OCI-LY3 (cell line): ENCODE data around the gene CELF2.

Experiments
- H2AFZ ChIP-seq: fragments of 200-600, 300-600 bp; shearing (Covaris generic); 2 replicates; pipeline ENCODE4 v1.6.0; 2014; ENCODE audit warnings: antibody characterized with exemption, low read depth, low read length
- H3K27ac ChIP-seq: fragments of 200-600, 300-600 bp; sonication (generic); 2 replicates; pipeline ENCODE4 v1.5.1; 2014; ENCODE audit warnings: mild to moderate bottlenecking, low read length, moderate library complexity, mixed read lengths
- H3K27me3 ChIP-seq: fragments of 200-600, 300-600 bp; sonication (generic); 2 replicates; pipeline ENCODE4 v1.6.1; 2014; ENCODE audit warnings: low read depth, low read length, mixed read lengths
- H3K36me3 ChIP-seq: fragments of 200-600, 300-600 bp; sonication (generic); replicated peaks from 2 replicates; pipeline ENCODE3; 2014; ENCODE audit warnings: low read depth, low read length, mixed read lengths
- H3K4me1 ChIP-seq: fragments of 300-600, 200-600 bp; sonication (generic); 2 replicates; pipeline ENCODE4 v1.6.1; 2014; ENCODE audit warnings: low read length, mixed read lengths
- H3K4me2 ChIP-seq: fragments of 200-600, 300-600 bp; sonication (generic); 2 replicates; pipeline ENCODE4 v1.6.1; 2014; ENCODE audit warnings: low read length, mixed read lengths
- H3K4me3 ChIP-seq: fragments of 300-600, 200-600 bp; sonication (generic); 2 replicates; pipeline ENCODE4 v1.5.1; 2014; ENCODE audit warnings: antibody characterized with exemption, mild to moderate bottlenecking, low read length, moderate library complexity
- H3K79me2 ChIP-seq: fragments of 300-600, 200-600 bp; shearing (Covaris generic); 2 replicates; pipeline ENCODE4 v1.6.1; 2014; ENCODE audit warnings: mild to moderate bottlenecking, low read length, mixed read lengths
- H3K9ac ChIP-seq: fragments of 300-600, 200-600 bp; shearing (Covaris generic); 2 replicates; pipeline ENCODE4 v1.6.0; 2014; ENCODE audit warnings: mild to moderate bottlenecking, low read length, moderate library complexity
- H3K9me3 ChIP-seq: fragments of 200-600, 300-600 bp; shearing (Covaris generic); 2 replicates; pipeline ENCODE4 v1.6.1; 2014; ENCODE audit warnings: low read length, mixed read lengths; ENCODE audit not compliant: insufficient read depth
- H4K20me1 ChIP-seq: fragments of 200-600, 300-600 bp; sonication (generic); 2 replicates; pipeline ENCODE4 v1.6.1; 2016; ENCODE audit warnings: low read length, mixed read lengths; ENCODE audit not compliant: insufficient read depth
- EZH2phosphoT487 ChIP-seq: fragments of 200-600 bp; shearing (Covaris generic); IDR thresholded peaks from 2 replicates; pipeline ENCODE4 v1.6.1; 2018; ENCODE audit warnings: antibody characterized with exemption, mixed run types, low read depth
- TF ChIP-seq, protein P1 (sequence below): fragments of 200-600, 300-600 bp; sonication (generic); IDR thresholded peaks from 2 replicates; pipeline ENCODE4 v1.5.1; 2014; ENCODE audit warnings: antibody characterized with exemption, low read length, low read depth

The CELF2 gene

DNA sequence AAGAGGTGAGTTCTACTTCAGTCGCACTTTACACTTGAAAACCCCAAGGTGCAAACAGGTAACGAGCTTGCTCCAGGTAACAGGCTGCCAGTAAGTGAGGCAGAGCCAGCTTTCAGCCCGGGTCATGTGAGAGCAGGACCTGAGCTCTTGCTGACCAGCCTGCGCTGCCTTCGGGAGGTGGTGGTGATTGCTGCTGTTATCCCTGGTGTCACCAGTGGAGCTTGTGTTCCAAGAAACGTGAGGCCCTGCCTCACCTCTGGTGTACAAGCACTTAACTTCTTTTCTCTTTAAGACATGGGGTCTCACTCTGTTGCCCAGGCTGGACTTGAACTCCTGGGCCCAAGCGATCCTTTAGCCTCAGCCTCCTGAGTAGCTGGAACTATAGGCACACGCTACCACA lies 265.0 kb downstream of the CELF2 start:
- H2AFZ ChIP-seq = no peak overlapping the region

GRCh38 chr10:11284291-11285085 lies 266.8 kb downstream of the CELF2 start:
- Histone ChIP-seq H3K4me3 (no peak overlapping the region), H3K9me3 (no peaks in the 10 kb centered on the region), H3K9ac (no peak overlapping the region), H4K20me1 (no peaks in the 10 kb centered on the region), H3K79me2 (no peaks in the 10 kb centered on the region), H3K27me3 (no peaks in the 10 kb centered on the region), H2AFZ (no peak overlapping the region), H3K4me1 (no peaks in the 10 kb centered on the region), H3K36me3 (no peaks in the 10 kb centered on the region), H3K4me2 (no peak overlapping the region), H3K27ac (no peak overlapping the region)
- TF ChIP-seq, protein P1, sequence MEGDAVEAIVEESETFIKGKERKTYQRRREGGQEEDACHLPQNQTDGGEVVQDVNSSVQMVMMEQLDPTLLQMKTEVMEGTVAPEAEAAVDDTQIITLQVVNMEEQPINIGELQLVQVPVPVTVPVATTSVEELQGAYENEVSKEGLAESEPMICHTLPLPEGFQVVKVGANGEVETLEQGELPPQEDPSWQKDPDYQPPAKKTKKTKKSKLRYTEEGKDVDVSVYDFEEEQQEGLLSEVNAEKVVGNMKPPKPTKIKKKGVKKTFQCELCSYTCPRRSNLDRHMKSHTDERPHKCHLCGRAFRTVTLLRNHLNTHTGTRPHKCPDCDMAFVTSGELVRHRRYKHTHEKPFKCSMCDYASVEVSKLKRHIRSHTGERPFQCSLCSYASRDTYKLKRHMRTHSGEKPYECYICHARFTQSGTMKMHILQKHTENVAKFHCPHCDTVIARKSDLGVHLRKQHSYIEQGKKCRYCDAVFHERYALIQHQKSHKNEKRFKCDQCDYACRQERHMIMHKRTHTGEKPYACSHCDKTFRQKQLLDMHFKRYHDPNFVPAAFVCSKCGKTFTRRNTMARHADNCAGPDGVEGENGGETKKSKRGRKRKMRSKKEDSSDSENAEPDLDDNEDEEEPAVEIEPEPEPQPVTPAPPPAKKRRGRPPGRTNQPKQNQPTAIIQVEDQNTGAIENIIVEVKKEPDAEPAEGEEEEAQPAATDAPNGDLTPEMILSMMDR = no peak
- no peak for TF ChIP-seq EZH2phosphoT487

More for the DNA sequence above, 265.0 kb downstream of the CELF2 start:
- TF ChIP-seq, protein P1 = no peak
- no peak for TF ChIP-seq EZH2phosphoT487
- H3K4me2 ChIP-seq = no peak overlapping the region
- no peak overlapping the region for H3K4me3 ChIP-seq
- no peaks in the 10 kb centered on the region for H3K9me3 ChIP-seq
- H3K27me3 ChIP-seq = no peaks in the 10 kb centered on the region
- no peaks in the 10 kb centered on the region for H3K79me2 ChIP-seq
- no peaks in the 10 kb centered on the region for H3K36me3 ChIP-seq
- H3K27ac ChIP-seq = no peak overlapping the region
- H3K9ac ChIP-seq = no peak overlapping the region
- H3K4me1 ChIP-seq = no peaks in the 10 kb centered on the region
- no peaks in the 10 kb centered on the region for H4K20me1 ChIP-seq

DNA sequence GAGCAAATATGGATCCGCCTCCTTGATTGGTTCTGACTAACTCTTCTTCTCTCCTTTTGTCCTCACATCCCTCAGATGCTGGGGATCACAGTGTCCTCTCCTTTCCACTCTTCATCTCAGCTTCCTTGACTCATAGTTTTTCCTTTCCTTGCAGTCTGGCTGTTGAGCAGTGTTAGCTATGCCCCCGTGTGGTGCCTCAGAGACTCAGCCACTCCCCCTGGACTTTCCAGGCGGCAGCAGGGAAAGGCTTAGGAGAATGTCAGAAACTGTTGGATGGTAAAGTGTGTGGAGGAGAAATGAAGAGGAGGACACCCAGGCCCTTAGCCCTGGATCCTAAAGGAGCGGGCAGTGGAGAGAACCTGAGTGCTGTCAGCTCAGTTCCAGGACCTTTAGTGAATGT lies 267.5 kb downstream of the CELF2 start:
- Histone ChIP-seq H2AFZ (no peak overlapping the region), H3K36me3 (no peaks in the 10 kb centered on the region), H3K27me3 (no peaks in the 10 kb centered on the region), H3K9me3 (no peaks in the 10 kb centered on the region), H3K4me1 (no peaks in the 10 kb centered on the region), H3K27ac (no peak overlapping the region), H4K20me1 (no peaks in the 10 kb centered on the region), H3K4me3 (no peak overlapping the region), H3K4me2 (no peak overlapping the region), H3K9ac (no peak overlapping the region), H3K79me2 (no peaks in the 10 kb centered on the region)
- no peak for TF ChIP-seq EZH2phosphoT487
- TF ChIP-seq, protein P1 = no peak; the same call in 1 of the 2 replicates

- Histone ChIP-seq H3K4me3 (no peak overlapping the region), H2AFZ (no peak overlapping the region), H3K36me3 (no peaks in the 10 kb centered on the region), H3K27me3 (no peaks in the 10 kb centered on the region), H4K20me1 (no peaks in the 10 kb centered on the region), H3K27ac (no peak overlapping the region), H3K79me2 (no peaks in the 10 kb centered on the region), H3K9me3 (no peaks in the 10 kb centered on the region), H3K9ac (no peak overlapping the region), H3K4me1 (no peaks in the 10 kb centered on the region), H3K4me2 (no peak overlapping the region)
- TF ChIP-seq, protein P1 = no peak
- TF ChIP-seq EZH2phosphoT487 = no peak
These were observed 268.7 kb downstream of the CELF2 start for GRCh38 chr10:11286261-11286852.
